Measurements from ENCODE around the gene TOX2.

Gene TOX2

DNA sequence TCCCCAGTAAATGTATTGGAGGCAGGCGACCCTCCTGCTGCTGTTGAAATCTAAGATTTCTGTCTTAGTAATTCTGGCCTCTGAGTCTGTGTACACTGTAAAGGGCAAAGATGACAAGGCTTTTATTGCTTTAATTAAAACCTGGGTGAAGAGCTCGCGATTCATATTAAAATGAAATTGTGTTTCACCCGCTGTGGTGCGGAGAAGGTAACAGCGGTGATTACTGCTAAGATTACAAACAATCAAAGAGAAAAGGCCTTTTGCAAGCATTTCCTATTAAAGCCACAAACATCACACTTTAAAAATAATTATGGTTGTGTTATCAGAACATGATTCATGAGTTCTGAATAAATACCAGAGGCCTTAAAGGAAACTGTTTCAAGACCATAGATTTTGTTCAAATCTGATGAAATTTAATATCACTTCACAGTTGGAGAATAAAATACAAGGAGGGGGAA is 69.3 kb downstream of the TOX2 start:
- Histone ChIP-seq H3K9me3 (ENCODE audit: control insufficient read depth, low read length) (no peaks in the 10 kb centered on the region), H3K27ac (ENCODE audit: insufficient read depth, low read length, poor library complexity, severe bottlenecking) (no peak overlapping the region), H3K36me3 (ENCODE audit: control insufficient read depth, insufficient read depth, low read length) (no peaks in the 10 kb centered on the region), H3K27me3 (replicated peaks; ENCODE audit: control insufficient read depth, insufficient read depth, low read length, poor library complexity, severe bottlenecking) (no peaks in the 10 kb centered on the region), H3K4me3 (ENCODE audit: insufficient read depth, low read depth, low read length, poor library complexity, severe bottlenecking) (no peak overlapping the region), H3K4me1 (ENCODE audit: control insufficient read depth, insufficient read depth, low read length, poor library complexity, severe bottlenecking) (no peaks in the 10 kb centered on the region)
- DNase-seq: no peak

DNA sequence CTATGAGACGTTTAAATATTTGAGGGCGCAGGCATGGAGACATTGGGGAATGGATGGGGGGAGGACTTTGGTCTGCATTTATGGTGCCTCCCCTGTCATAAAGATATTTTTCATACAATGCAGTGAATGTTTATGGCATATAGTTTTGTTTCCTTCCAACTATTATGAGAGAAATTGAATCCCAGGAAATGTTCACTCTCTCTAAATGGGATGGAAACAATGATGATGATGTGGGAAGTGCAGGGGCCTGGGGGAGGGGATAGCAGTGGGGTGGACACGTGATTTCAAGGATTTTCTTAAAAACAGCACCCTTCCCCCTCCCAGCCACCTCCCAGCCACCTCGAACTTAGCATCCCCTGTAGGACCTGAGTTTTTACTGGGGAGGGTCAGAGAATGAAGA is 69.9 kb downstream of the TOX2 start:
- no peak overlapping the region for H3K27ac ChIP-seq (ENCODE audit: insufficient read depth, low read length, poor library complexity, severe bottlenecking)
- H3K9me3 ChIP-seq (ENCODE audit: control insufficient read depth, low read length): no peaks in the 10 kb centered on the region
- H3K4me1 ChIP-seq (ENCODE audit: control insufficient read depth, insufficient read depth, low read length, poor library complexity, severe bottlenecking): no peaks in the 10 kb centered on the region
- H3K4me3 ChIP-seq (ENCODE audit: insufficient read depth, low read depth, low read length, poor library complexity, severe bottlenecking): no peak overlapping the region
- DNase-seq: no peak
- H3K27me3 ChIP-seq (replicated peaks; ENCODE audit: control insufficient read depth, insufficient read depth, low read length, poor library complexity, severe bottlenecking): no peaks in the 10 kb centered on the region
- H3K36me3 ChIP-seq (ENCODE audit: control insufficient read depth, insufficient read depth, low read length): no peaks in the 10 kb centered on the region

DNA sequence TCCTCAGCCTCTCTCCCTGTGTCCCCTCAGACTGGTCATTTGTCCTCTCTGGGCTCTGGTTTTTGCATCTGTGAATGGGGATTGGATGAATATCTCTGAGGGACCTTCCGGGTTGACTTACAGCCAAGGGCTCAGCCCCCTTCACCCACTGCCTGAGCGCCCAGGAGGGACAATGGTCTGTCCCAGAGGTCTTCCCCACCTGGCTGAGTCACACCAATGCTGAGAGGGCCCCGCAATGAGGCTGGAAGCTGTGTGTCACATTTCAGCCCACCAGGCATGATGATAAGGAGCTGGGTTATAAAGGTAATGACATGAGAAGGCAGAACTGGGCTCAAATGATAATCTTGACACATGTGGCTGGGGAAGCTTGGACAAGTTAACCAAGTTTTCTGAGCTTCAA is 70.5 kb downstream of the TOX2 start:
- H3K27ac ChIP-seq (ENCODE audit: insufficient read depth, low read length, poor library complexity, severe bottlenecking): no peak overlapping the region
- H3K36me3 ChIP-seq (ENCODE audit: control insufficient read depth, insufficient read depth, low read length): no peaks in the 10 kb centered on the region
- H3K9me3 ChIP-seq (ENCODE audit: control insufficient read depth, low read length): no peaks in the 10 kb centered on the region
- no peaks in the 10 kb centered on the region for H3K4me1 ChIP-seq (ENCODE audit: control insufficient read depth, insufficient read depth, low read length, poor library complexity, severe bottlenecking)
- H3K4me3 ChIP-seq (ENCODE audit: insufficient read depth, low read depth, low read length, poor library complexity, severe bottlenecking): no peak overlapping the region
- no peak for DNase-seq
- H3K27me3 ChIP-seq (replicated peaks; ENCODE audit: control insufficient read depth, insufficient read depth, low read length, poor library complexity, severe bottlenecking): no peaks in the 10 kb centered on the region

DNA sequence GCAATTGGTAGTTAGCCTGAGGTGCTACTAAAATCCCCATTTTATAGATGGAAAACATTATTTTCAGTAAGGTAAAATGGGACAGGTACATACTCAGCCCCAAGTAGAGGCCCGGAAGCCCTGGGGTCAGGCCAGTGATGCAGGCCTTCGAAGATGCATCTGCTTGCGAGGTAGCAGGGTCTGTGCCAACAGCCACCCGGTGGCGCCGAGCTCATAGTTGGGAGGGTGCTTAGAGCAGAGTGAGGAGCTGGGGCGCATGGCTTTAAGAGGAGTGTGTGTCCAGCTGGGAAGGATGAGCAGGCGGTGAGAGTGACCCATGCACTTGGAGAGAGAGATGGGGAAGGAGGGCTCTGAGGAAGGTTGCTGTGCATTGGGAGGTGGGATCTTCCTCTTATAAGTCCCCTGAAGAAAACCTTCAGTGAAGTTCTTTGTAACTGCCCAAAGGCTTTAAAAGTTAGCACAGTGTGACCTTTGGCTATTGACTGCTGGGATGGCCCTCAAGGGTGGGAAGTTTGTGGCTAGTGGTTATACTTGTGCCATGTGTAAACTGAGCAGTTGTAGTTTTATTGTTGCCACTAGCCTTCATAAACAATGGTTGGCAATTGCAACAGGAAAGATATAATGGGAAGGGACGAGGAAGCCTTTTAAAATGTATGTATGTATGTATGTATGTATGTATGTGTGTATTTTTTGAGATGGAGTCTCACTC is 71.1 kb downstream of the TOX2 start:
- Histone ChIP-seq H3K9me3 (ENCODE audit: control insufficient read depth, low read length) (no peaks in the 10 kb centered on the region), H3K36me3 (ENCODE audit: control insufficient read depth, insufficient read depth, low read length) (no peaks in the 10 kb centered on the region), H3K27ac (ENCODE audit: insufficient read depth, low read length, poor library complexity, severe bottlenecking) (no peak overlapping the region), H3K4me3 (ENCODE audit: insufficient read depth, low read depth, low read length, poor library complexity, severe bottlenecking) (no peak overlapping the region), H3K27me3 (replicated peaks; ENCODE audit: control insufficient read depth, insufficient read depth, low read length, poor library complexity, severe bottlenecking) (no peaks in the 10 kb centered on the region), H3K4me1 (ENCODE audit: control insufficient read depth, insufficient read depth, low read length, poor library complexity, severe bottlenecking) (no peaks in the 10 kb centered on the region)
- no peak for DNase-seq

DNA sequence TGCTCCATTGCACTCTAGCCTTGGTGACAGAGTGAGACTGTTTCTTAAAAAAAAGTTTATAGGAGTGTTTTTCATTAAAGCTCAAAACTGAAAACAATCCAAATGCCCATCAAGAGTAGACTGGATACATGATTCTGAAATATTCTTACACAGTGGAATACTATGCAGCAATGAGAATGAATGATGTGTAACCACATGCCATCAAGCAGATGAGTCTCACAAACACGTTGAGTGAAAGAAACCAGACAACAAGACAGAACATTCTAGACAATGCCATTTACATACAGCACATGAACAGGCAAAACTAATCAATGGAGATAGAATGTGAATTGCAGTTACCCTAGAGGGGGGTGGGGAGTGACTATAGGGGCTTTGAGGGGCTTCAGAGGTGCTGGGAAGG is 72.4 kb downstream of the TOX2 start:
- no peaks in the 10 kb centered on the region for H3K4me1 ChIP-seq (ENCODE audit: control insufficient read depth, insufficient read depth, low read length, poor library complexity, severe bottlenecking)
- no peaks in the 10 kb centered on the region for H3K9me3 ChIP-seq (ENCODE audit: control insufficient read depth, low read length)

DNA sequence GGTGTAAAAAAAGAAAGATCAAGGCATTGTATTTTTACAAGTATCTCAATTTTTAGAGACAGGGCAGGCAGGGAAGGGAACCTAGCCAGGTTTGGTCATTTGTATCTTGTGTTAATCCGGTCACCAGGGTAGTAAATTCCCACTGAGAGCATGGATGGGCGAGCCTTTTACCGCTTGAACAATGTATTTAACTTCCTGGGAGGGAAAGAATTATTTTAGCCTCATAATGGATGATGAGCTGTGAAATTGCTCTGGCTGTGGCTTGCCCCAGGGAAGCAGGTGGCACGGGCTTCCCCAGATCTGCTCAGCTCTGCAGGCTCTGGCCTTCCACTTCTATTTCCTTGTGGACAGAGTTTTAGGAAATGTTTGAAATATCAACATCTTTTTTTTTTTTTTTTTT is 72.9 kb downstream of the TOX2 start:
- Histone ChIP-seq H3K9me3 (ENCODE audit: control insufficient read depth, low read length) (no peaks in the 10 kb centered on the region), H3K4me1 (ENCODE audit: control insufficient read depth, insufficient read depth, low read length, poor library complexity, severe bottlenecking) (no peaks in the 10 kb centered on the region), H3K27ac (ENCODE audit: insufficient read depth, low read length, poor library complexity, severe bottlenecking) (no peak overlapping the region), H3K27me3 (replicated peaks; ENCODE audit: control insufficient read depth, insufficient read depth, low read length, poor library complexity, severe bottlenecking) (no peaks in the 10 kb centered on the region), H3K36me3 (ENCODE audit: control insufficient read depth, insufficient read depth, low read length) (no peaks in the 10 kb centered on the region), H3K4me3 (ENCODE audit: insufficient read depth, low read depth, low read length, poor library complexity, severe bottlenecking) (no peak overlapping the region)
- no peak for DNase-seq

More for the DNA sequence above, 72.4 kb downstream of the TOX2 start:
- DNase-seq: no peak
- H3K27ac ChIP-seq (ENCODE audit: insufficient read depth, low read length, poor library complexity, severe bottlenecking): no peak overlapping the region
- H3K36me3 ChIP-seq (ENCODE audit: control insufficient read depth, insufficient read depth, low read length): no peaks in the 10 kb centered on the region
- no peaks in the 10 kb centered on the region for H3K27me3 ChIP-seq (replicated peaks; ENCODE audit: control insufficient read depth, insufficient read depth, low read length, poor library complexity, severe bottlenecking)
- no peak overlapping the region for H3K4me3 ChIP-seq (ENCODE audit: insufficient read depth, low read depth, low read length, poor library complexity, severe bottlenecking)

DNA sequence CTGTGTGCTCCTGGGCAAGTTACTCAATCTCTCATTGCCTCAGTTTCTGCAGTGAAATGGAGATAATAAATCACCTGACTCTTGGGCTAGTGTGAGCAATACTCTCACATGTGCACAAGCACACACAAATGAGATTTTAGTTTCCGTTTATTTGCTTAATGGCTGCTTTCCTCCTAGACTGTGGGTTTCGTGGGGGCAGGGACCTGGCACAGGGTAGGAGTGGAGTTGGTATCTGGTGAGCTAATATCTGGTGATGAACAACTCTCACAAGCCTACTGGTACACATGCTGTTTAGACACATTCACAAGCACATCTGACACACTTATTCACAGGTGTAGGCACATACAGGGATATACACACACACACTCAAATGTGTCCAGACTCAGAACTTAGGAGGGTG is 73.8 kb downstream of the TOX2 start:
- Histone ChIP-seq H3K9me3 (ENCODE audit: control insufficient read depth, low read length) (no peaks in the 10 kb centered on the region), H3K4me3 (ENCODE audit: insufficient read depth, low read depth, low read length, poor library complexity, severe bottlenecking) (no peak overlapping the region), H3K27ac (ENCODE audit: insufficient read depth, low read length, poor library complexity, severe bottlenecking) (no peak overlapping the region), H3K36me3 (ENCODE audit: control insufficient read depth, insufficient read depth, low read length) (no peaks in the 10 kb centered on the region), H3K4me1 (ENCODE audit: control insufficient read depth, insufficient read depth, low read length, poor library complexity, severe bottlenecking) (no peaks in the 10 kb centered on the region), H3K27me3 (replicated peaks; ENCODE audit: control insufficient read depth, insufficient read depth, low read length, poor library complexity, severe bottlenecking) (no peaks in the 10 kb centered on the region)
- no peak for DNase-seq

DNA sequence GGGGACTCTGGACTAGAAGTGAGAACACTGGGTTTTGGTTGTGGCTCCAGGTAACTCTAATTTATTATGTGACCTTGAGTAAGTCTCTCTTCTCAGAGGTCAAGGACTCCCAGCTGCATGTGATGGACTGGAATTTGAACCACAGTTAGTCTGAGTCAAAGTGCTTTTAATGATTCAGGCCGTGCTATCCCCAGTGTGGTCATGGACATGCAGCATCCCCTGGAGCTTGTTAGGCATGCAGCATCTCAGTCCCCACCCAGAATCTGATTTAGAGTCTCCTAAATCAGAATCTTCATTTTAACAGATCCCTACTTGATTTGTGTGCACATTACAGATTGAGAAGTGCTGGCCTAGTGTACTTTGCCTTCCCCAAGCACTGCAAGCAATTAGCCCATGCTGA is 74.2 kb downstream of the TOX2 start:
- Histone ChIP-seq H3K27me3 (replicated peaks; ENCODE audit: control insufficient read depth, insufficient read depth, low read length, poor library complexity, severe bottlenecking) (no peaks in the 10 kb centered on the region), H3K4me3 (ENCODE audit: insufficient read depth, low read depth, low read length, poor library complexity, severe bottlenecking) (no peak overlapping the region), H3K4me1 (ENCODE audit: control insufficient read depth, insufficient read depth, low read length, poor library complexity, severe bottlenecking) (no peaks in the 10 kb centered on the region), H3K9me3 (ENCODE audit: control insufficient read depth, low read length) (no peaks in the 10 kb centered on the region), H3K27ac (ENCODE audit: insufficient read depth, low read length, poor library complexity, severe bottlenecking) (no peak overlapping the region), H3K36me3 (ENCODE audit: control insufficient read depth, insufficient read depth, low read length) (no peaks in the 10 kb centered on the region)
- no peak for DNase-seq

DNA sequence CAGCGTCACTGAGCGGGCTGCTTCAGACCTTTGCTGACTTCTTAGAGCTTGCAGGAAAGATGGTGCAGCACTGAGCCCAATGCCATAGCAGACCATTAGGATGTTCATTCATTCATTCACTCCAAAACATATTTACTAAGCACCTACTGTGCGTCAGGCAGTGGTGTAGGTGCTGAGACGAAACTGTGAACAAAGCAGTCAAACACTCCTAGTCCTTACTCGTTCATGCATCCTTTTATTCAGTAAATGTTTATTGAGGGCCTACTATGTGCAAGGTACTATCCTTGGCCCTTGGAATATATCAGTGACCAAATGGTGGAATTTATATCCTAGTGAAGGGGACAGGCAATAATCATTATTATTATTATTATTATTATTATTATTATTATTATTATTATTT is 76.6 kb downstream of the TOX2 start:
- Histone ChIP-seq H3K36me3 (ENCODE audit: control insufficient read depth, insufficient read depth, low read length) (no peaks in the 10 kb centered on the region), H3K9me3 (ENCODE audit: control insufficient read depth, low read length) (no peaks in the 10 kb centered on the region), H3K4me3 (ENCODE audit: insufficient read depth, low read depth, low read length, poor library complexity, severe bottlenecking) (no peak overlapping the region), H3K4me1 (ENCODE audit: control insufficient read depth, insufficient read depth, low read length, poor library complexity, severe bottlenecking) (no peaks in the 10 kb centered on the region), H3K27me3 (replicated peaks; ENCODE audit: control insufficient read depth, insufficient read depth, low read length, poor library complexity, severe bottlenecking) (no peaks in the 10 kb centered on the region), H3K27ac (ENCODE audit: insufficient read depth, low read length, poor library complexity, severe bottlenecking) (no peak overlapping the region)
- no peak for DNase-seq

DNA sequence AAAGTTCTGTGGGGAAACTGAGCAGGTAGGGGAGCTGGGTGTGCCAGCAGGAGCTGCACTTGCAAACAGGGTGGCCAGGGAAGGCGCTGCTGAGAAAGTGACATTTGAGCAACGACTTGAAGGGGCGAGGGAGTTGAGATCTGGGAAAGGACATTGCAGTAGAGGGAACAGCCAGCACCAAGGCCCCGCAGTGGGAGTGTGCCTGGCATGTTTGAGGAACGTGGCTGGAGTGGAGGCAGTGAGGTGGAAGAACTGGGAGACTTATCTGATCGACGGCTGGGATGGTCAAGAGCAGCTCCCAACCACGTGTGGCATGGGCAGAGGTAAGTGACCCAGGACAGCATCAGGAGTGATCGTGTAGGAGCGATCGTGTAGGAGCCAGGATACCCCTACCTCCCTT is 77.3 kb downstream of the TOX2 start:
- H3K9me3 ChIP-seq (ENCODE audit: control insufficient read depth, low read length): no peaks in the 10 kb centered on the region
- H3K4me3 ChIP-seq (ENCODE audit: insufficient read depth, low read depth, low read length, poor library complexity, severe bottlenecking): no peak overlapping the region
- no peak overlapping the region for H3K27ac ChIP-seq (ENCODE audit: insufficient read depth, low read length, poor library complexity, severe bottlenecking)
- no peaks in the 10 kb centered on the region for H3K4me1 ChIP-seq (ENCODE audit: control insufficient read depth, insufficient read depth, low read length, poor library complexity, severe bottlenecking)
- no peak for DNase-seq
- no peaks in the 10 kb centered on the region for H3K36me3 ChIP-seq (ENCODE audit: control insufficient read depth, insufficient read depth, low read length)
- no peaks in the 10 kb centered on the region for H3K27me3 ChIP-seq (replicated peaks; ENCODE audit: control insufficient read depth, insufficient read depth, low read length, poor library complexity, severe bottlenecking)
